Activated naive CD4-positive, alpha-beta T cell treated with Interleukin-2 at 50 U/mL for 16 hours (primary cell): ENCODE results near the gene SVBP.

Source experiments
- DNase-seq: peaks from one replicate; pipeline ENCODE4 v3.0.0-alpha.2; 2020

SVBP gene

GRCh38 chr1:42759114-42759513 lies 58.1 kb downstream of the SVBP start:
- no peak for DNase-seq

DNA sequence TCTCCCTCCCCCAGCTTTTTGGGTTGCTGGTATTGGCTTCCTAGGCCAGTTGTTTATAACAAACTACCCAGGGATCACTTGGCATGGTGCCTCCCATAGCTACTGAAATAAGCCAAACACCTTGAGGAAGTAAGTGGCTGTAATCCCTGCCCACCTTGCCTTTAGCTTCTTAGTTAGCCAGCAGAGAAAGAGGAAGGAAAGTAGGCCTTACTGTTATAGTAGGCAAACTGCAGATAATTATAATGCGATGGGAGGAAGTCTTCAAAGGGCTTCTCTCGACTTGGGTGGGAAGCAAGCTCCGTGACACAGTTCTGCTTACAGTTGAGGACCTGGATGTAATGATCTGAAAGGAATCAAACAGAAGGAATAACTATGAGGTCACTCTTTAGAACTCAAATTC lies 58.6 kb downstream of the SVBP start:
- no peak for DNase-seq

GRCh38 chr1:42757892-42758275 lies 59.3 kb downstream of the SVBP start:
- DNase-seq: no peak
